Liver (tissue), 10 donors: Measurements from ENCODE around the gene LAMA2. TPM values are rescaled to one million over a fixed set of nuclear protein-coding genes. Genes with fewer than 3 reads are reported as not detected.

Experiments used
- DNase-seq: peaks from one replicate; pipeline ENCODE4 v3.0.0-alpha.2; 2017; ENCODE audit warnings: low spot score
- H3K27ac ChIP-seq, 2 donors: one replicate each; pipeline ENCODE4 v1.7.0; 2013; ENCODE audit warnings: inconsistent platforms in 2 of 2, low read length in 2 of 2, control low read depth in 1 of 2, low read depth in 1 of 2, mild to moderate bottlenecking in 1 of 2
- H3K27me3 ChIP-seq, 4 donors: one replicate each; pipeline versions ENCODE4 v1.6.1 to v1.7.0; 2013; ENCODE audit warnings: low read length in 3 of 4, inconsistent platforms in 1 of 4, mild to moderate bottlenecking in 1 of 4, moderate library complexity in 1 of 4; ENCODE audit not compliant: control insufficient read depth in 4 of 4, insufficient read depth in 4 of 4
- H3K36me3 ChIP-seq, 4 donors: one replicate each; pipeline versions ENCODE4 v1.6.1 to v1.7.0; 2013; ENCODE audit warnings: low read length in 3 of 4, mild to moderate bottlenecking in 3 of 4, low read depth in 1 of 4, moderate library complexity in 1 of 4; ENCODE audit not compliant: control insufficient read depth in 4 of 4, insufficient read depth in 3 of 4
- H3K4me1 ChIP-seq, 4 donors: one replicate each; pipeline versions ENCODE4 v1.6.1 to v1.7.0; 2013; ENCODE audit warnings: low read length in 3 of 4, mild to moderate bottlenecking in 3 of 4, moderate library complexity in 1 of 4; ENCODE audit not compliant: control insufficient read depth in 4 of 4, insufficient read depth in 4 of 4
- H3K4me3 ChIP-seq, 3 donors: one replicate each; pipeline versions ENCODE4 v1.6.1 to v1.7.0; 2013; ENCODE audit warnings: low read length in 3 of 3, control low read depth in 1 of 3, low read depth in 1 of 3, mild to moderate bottlenecking in 1 of 3
- H3K9ac ChIP-seq, 2 donors: one replicate each; pipeline ENCODE4 v1.7.0; 2013; ENCODE audit warnings: low read length in 2 of 2, mild to moderate bottlenecking in 2 of 2, moderate library complexity in 2 of 2, control low read depth in 1 of 2, low read depth in 1 of 2
- H3K9me3 ChIP-seq, 4 donors: one replicate each; pipeline versions ENCODE4 v1.6.1 to v1.7.0; 2013; ENCODE audit warnings: low read length in 3 of 4; ENCODE audit not compliant: control insufficient read depth in 4 of 4
- EGR1 ChIP-seq, 2 donors: IDR thresholded peaks; 2 replicates each; pipeline ENCODE4 v1.6.1; 2016 to 2018; ENCODE audit warnings: antibody characterized with exemption in 2 of 2, low read depth in 2 of 2
- FOXA1 ChIP-seq: IDR thresholded peaks from 2 replicates; pipeline ENCODE4 v1.6.1; 2016; ENCODE audit warnings: antibody characterized with exemption
- FOXA2 ChIP-seq: IDR thresholded peaks from 2 replicates; pipeline ENCODE4 v1.6.1; 2016; ENCODE audit warnings: antibody characterized with exemption
- HNF4A ChIP-seq, 2 donors: conservative IDR thresholded peaks; 2 replicates each; pipeline ENCODE4 v1.6.1; 2016; ENCODE audit warnings: antibody characterized with exemption in 2 of 2, mild to moderate bottlenecking in 2 of 2
- JUND ChIP-seq, 2 donors: IDR thresholded peaks; 2 replicates each; pipeline ENCODE4 v1.6.1; 2016; ENCODE audit warnings: antibody characterized with exemption in 2 of 2
- NR2F2 ChIP-seq: IDR thresholded peaks from 2 replicates; pipeline ENCODE4 v1.6.1; 2016; ENCODE audit warnings: antibody characterized with exemption
- RAD21 ChIP-seq, 2 donors: IDR thresholded peaks; 2 replicates each; pipeline ENCODE4 v1.6.1; 2016; ENCODE audit warnings: antibody characterized with exemption in 2 of 2, mild to moderate bottlenecking in 2 of 2
- RXRA ChIP-seq, 2 donors: IDR thresholded peaks; 2 replicates each; pipeline ENCODE4 v1.6.1; 2017 to 2018; ENCODE audit warnings: antibody characterized with exemption in 2 of 2, mild to moderate bottlenecking in 1 of 2
- SP1 ChIP-seq: IDR thresholded peaks from 2 replicates; pipeline ENCODE4 v1.6.1; 2018; ENCODE audit warnings: antibody characterized with exemption, mild to moderate bottlenecking
- TAF1 ChIP-seq: conservative IDR thresholded peaks from 2 replicates; pipeline ENCODE4 v1.6.1; 2016; ENCODE audit warnings: antibody characterized with exemption, mild to moderate bottlenecking
- WGBS: extraction: QIAGEN DNeasy Blood & Tissue Kit; methylation state at CpG from one replicate; pipeline ENCODE4 v1.1.7; 2013; 5-methylcytosine and 5-hydroxymethylcytosine counted together
- polyA plus RNA-seq, 2 donors: library from polyadenylated mRNA; stranded (reverse) in 1 of 2; unstranded in 1 of 2; fragments of 200-250 nt in 1 of 2; fragments of >200 nt in 1 of 2; fragmentation: Nextera tagmentation in 1 of 2; extraction: Ambion mirVana in 1 of 2; gene quantifications; one replicate each; pipeline versions ENCODE4 v1.2.1 to v1.2.3, GENCODE V29; 2013 to 2015
- small RNA-seq: library from RNA; depleted of rRNA; stranded (forward); fragments of <200 nt; gene quantifications from one replicate; pipeline ENCODE3, GENCODE V24; 2014
- total RNA-seq, 2 donors: library from RNA; depleted of rRNA; stranded (reverse); fragments of >200 nt; gene quantifications; one replicate each; pipeline ENCODE4 v1.2.3, GENCODE V29; 2014
- TF ChIP-seq, protein P1 (sequence below): IDR thresholded peaks from 2 replicates; pipeline ENCODE4 v1.6.1; 2016; ENCODE audit warnings: antibody characterized with exemption
- TF ChIP-seq, protein P2 (sequence below): fragments of 150-350 bp; IDR thresholded peaks from 2 replicates; pipeline ENCODE4 v1.5.1; 2017; ENCODE audit warnings: improper control_type of control experiment, low read depth, low read length; ENCODE audit not compliant: missing input control
- donor health status: healthy.
- donor health status: healthy.
- donor health status: healthy.
- donor health status: healthy.
- donor health status: healthy.

LAMA2 gene
- total and polyA plus RNA-seq, 4 donors, result 1.3 to 17.0 (median 3.0) TPM

DNA sequence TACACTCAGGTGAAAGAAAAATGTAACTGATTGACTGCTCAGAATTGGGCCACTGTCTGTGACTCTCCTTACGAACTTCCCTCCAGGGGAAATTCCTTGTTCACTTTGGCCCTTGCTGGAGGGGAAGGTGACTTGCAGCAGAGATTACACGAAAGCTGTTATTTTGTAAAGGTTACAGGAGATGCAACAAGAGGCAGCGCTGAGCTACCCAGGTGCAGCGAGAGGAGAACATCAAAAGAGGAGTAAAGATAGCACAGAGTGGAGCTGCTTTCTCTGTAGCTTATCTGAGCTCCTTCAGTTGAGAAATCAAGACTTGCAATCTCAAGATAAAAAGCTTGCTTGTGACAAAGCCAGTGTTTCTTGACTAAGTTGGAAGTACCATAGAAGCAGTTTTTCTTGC is 682.4 kb downstream of the LAMA2 start:
- DNase-seq, result no peak
- no peak overlapping the region for H3K9ac ChIP-seq
- H3K27me3 ChIP-seq, result no peaks in the 10 kb centered on the region
- no peak overlapping the region for H3K4me3 ChIP-seq
- H3K9me3 ChIP-seq, result no peaks in the 10 kb centered on the region
- H3K36me3 ChIP-seq, result no peaks in the 10 kb centered on the region
- 85% methylated on average over 4 of the region's 4 CpGs for WGBS
- no peak for TF ChIP-seq SP1
- TF ChIP-seq, protein P1, sequence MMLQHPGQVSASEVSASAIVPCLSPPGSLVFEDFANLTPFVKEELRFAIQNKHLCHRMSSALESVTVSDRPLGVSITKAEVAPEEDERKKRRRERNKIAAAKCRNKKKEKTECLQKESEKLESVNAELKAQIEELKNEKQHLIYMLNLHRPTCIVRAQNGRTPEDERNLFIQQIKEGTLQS, result no peak
- TF ChIP-seq, protein P2, sequence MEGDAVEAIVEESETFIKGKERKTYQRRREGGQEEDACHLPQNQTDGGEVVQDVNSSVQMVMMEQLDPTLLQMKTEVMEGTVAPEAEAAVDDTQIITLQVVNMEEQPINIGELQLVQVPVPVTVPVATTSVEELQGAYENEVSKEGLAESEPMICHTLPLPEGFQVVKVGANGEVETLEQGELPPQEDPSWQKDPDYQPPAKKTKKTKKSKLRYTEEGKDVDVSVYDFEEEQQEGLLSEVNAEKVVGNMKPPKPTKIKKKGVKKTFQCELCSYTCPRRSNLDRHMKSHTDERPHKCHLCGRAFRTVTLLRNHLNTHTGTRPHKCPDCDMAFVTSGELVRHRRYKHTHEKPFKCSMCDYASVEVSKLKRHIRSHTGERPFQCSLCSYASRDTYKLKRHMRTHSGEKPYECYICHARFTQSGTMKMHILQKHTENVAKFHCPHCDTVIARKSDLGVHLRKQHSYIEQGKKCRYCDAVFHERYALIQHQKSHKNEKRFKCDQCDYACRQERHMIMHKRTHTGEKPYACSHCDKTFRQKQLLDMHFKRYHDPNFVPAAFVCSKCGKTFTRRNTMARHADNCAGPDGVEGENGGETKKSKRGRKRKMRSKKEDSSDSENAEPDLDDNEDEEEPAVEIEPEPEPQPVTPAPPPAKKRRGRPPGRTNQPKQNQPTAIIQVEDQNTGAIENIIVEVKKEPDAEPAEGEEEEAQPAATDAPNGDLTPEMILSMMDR, result no peak
- TF ChIP-seq JUND (IDR thresholded peaks at IDR 0.05), result no peak
- no peak for TF ChIP-seq NR2F2
- TF ChIP-seq FOXA1, result no peak
- H3K4me1 ChIP-seq, result no peaks in the 10 kb centered on the region
- H3K27ac ChIP-seq, result no peak overlapping the region

DNA sequence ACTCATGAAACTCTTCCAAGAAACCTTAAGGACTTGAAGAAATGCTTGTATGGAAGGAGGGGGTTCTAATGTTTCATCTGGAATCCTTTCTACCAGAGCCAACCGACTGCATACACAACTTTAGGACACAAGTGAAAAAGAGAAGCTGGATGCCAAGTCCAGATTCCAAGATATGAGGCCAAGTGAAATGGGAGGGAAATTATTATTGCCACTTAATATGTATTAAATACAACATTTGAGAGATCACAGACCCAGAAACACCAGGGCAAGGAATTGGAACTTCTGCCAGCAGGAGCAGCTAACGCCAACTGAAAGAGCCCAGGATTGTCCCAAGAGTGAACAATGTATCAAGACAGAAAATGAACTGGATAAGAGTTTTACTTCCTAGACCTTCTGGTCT is 682.9 kb downstream of the LAMA2 start:
- no peak overlapping the region for H3K9ac ChIP-seq
- H3K27me3 ChIP-seq, result no peaks in the 10 kb centered on the region
- no peaks in the 10 kb centered on the region for H3K36me3 ChIP-seq
- WGBS, result 83% methylated on average over 2 of the region's 2 CpGs
- no peak overlapping the region for H3K27ac ChIP-seq
- H3K4me3 ChIP-seq, result no peak overlapping the region
- H3K9me3 ChIP-seq, result no peaks in the 10 kb centered on the region
- TF ChIP-seq HNF4A (conservative IDR thresholded peaks at IDR 0.05) (no peak), RXRA (IDR thresholded peaks at IDR 0.05) (no peak), RAD21 (IDR thresholded peaks at IDR 0.05) (no peak), FOXA2 (no peak), EGR1 (IDR thresholded peaks at IDR 0.05; ENCODE audit: low read depth in 2 of 2) (no peak), SP1 (no peak), TAF1 (no peak)
- TF ChIP-seq, protein P1, result no peak
- TF ChIP-seq, protein P2, result no peak
- H3K4me1 ChIP-seq, result no peaks in the 10 kb centered on the region
- no peak for DNase-seq

Small RNA genes lying within 50 kb of the gene (small RNA-seq; reads per million reads assigned to genes)
- not detected for gene RNU6-861P
